Tibial nerve (tissue), 4 donors: ENCODE measurements around the gene DFFB.

Experiments
- EP300 ChIP-seq, 2 donors: sonication (generic); formaldehyde crosslinking; IDR thresholded peaks; one replicate each; pipeline ENCODE4 v1.6.1; 2017; ENCODE audit warnings: antibody characterized with exemption in 2 of 2, mild to moderate bottlenecking in 1 of 2
- POLR2A ChIP-seq, 2 donors: fragments of 450-650 bp; IDR thresholded peaks; one replicate each; pipeline ENCODE4 v1.6.1; 2017; ENCODE audit warnings: antibody characterized with exemption in 2 of 2, mild to moderate bottlenecking in 2 of 2, moderate library complexity in 2 of 2
- TF ChIP-seq, protein P1 (sequence below), 5 experiments: fragments of 200-600 bp in 3 of 5; fragments of 450-650 bp in 2 of 5; sonication (generic) in 3 of 5; IDR thresholded peaks; one replicate each; pipeline ENCODE4 v1.5.1; 2016 to 2019; ENCODE audit warnings: antibody characterized with exemption in 5 of 5, mild to moderate bottlenecking in 3 of 5, moderate library complexity in 2 of 5

GRCh38 chr1:3817138-3817740 lies 40.0 kb upstream of the DFFB start:
- TF ChIP-seq POLR2A (IDR thresholded peaks at IDR 0.05) (no peak), EP300 (IDR thresholded peaks at IDR 0.05) (no peak)
- TF ChIP-seq, protein P1, sequence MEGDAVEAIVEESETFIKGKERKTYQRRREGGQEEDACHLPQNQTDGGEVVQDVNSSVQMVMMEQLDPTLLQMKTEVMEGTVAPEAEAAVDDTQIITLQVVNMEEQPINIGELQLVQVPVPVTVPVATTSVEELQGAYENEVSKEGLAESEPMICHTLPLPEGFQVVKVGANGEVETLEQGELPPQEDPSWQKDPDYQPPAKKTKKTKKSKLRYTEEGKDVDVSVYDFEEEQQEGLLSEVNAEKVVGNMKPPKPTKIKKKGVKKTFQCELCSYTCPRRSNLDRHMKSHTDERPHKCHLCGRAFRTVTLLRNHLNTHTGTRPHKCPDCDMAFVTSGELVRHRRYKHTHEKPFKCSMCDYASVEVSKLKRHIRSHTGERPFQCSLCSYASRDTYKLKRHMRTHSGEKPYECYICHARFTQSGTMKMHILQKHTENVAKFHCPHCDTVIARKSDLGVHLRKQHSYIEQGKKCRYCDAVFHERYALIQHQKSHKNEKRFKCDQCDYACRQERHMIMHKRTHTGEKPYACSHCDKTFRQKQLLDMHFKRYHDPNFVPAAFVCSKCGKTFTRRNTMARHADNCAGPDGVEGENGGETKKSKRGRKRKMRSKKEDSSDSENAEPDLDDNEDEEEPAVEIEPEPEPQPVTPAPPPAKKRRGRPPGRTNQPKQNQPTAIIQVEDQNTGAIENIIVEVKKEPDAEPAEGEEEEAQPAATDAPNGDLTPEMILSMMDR (IDR thresholded peaks at IDR 0.05): no peak
